ENCODE data around the gene SCN2A.
"Not testable (repeated sequence)": the region's sequence is repeated elsewhere in the genome, so short reads cannot be mapped to it uniquely, and the experiment has no call there.

The SCN2A gene

DNA sequence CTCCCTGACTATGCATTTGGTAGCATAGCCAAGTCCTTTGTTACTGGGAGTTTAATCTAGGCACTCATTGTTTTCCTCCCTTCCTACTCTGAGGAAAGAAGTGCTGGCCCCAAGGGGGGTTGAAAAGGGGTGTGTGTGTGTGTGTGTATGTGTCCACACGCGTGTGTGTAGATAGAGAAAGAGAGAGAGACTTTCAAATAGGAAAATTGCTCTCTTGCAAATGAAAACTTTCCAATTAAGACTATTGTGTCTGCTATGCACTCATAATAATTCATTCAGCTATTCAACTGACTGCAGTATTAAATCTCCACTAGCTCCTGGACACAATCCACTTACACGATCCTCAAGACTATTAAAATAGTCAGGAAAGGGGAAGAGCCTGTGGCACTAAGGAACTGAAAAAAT lies 137.4 kb downstream of the SCN2A start:
- no peaks in the 10 kb centered on the region for H3K9me3 ChIP-seq (ENCODE audit: insufficient read depth, low read length)
- no peak overlapping the region for H3K4me3 ChIP-seq (ENCODE audit: low read length)
- TF ChIP-seq, protein P1, sequence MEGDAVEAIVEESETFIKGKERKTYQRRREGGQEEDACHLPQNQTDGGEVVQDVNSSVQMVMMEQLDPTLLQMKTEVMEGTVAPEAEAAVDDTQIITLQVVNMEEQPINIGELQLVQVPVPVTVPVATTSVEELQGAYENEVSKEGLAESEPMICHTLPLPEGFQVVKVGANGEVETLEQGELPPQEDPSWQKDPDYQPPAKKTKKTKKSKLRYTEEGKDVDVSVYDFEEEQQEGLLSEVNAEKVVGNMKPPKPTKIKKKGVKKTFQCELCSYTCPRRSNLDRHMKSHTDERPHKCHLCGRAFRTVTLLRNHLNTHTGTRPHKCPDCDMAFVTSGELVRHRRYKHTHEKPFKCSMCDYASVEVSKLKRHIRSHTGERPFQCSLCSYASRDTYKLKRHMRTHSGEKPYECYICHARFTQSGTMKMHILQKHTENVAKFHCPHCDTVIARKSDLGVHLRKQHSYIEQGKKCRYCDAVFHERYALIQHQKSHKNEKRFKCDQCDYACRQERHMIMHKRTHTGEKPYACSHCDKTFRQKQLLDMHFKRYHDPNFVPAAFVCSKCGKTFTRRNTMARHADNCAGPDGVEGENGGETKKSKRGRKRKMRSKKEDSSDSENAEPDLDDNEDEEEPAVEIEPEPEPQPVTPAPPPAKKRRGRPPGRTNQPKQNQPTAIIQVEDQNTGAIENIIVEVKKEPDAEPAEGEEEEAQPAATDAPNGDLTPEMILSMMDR (IDR thresholded peaks at IDR 0.05; ENCODE audit: low read depth, low read length), result no peak
- TF ChIP-seq EZH2phosphoT487 (IDR thresholded peaks at IDR 0.05; ENCODE audit: low read depth), result no peak
- no peaks in the 10 kb centered on the region for H3K36me3 ChIP-seq (replicated peaks; ENCODE audit: low read depth, low read length)
- H2AFZ ChIP-seq (ENCODE audit: low read depth, low read length), result no peak overlapping the region
- H3K9ac ChIP-seq (ENCODE audit: low read length), result no peak overlapping the region
- no peak overlapping the region for H3K27ac ChIP-seq (ENCODE audit: low read length)
- H3K79me2 ChIP-seq (ENCODE audit: low read length), result no peaks in the 10 kb centered on the region
- H3K4me1 ChIP-seq (ENCODE audit: low read length), result no peaks in the 10 kb centered on the region
- H4K20me1 ChIP-seq (ENCODE audit: insufficient read depth, low read length), result no peaks in the 10 kb centered on the region
- H3K27me3 ChIP-seq (ENCODE audit: low read depth, low read length), result no peaks in the 10 kb centered on the region
- no peak overlapping the region for H3K4me2 ChIP-seq (ENCODE audit: low read length)

DNA sequence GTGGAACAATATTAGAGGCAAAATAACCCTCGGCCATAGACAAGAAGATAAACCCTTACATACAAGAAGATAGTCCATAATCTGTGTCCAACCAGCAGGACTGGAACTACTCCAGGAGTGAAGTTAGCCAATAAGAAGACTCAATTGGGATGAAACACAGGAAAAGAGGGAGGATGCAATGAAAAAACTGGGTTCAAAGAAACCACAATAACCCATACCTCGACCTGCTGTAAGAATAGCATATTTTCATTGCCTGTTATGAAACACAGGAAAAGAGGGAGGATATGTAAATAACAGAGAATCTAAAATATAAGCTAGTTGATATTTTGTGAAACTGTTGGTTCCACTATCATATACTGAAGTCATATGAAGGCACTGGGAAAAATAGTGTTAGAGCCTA lies 143.1 kb downstream of the SCN2A start:
- H3K4me3 ChIP-seq (ENCODE audit: low read length), result no peak overlapping the region
- no peak overlapping the region for H2AFZ ChIP-seq (ENCODE audit: low read depth, low read length)
- H3K27me3 ChIP-seq (ENCODE audit: low read depth, low read length), result no peaks in the 10 kb centered on the region
- no peaks in the 10 kb centered on the region for H3K9me3 ChIP-seq (ENCODE audit: insufficient read depth, low read length)
- H3K9ac ChIP-seq (ENCODE audit: low read length), result no peak overlapping the region
- H3K27ac ChIP-seq (ENCODE audit: low read length), result no peak overlapping the region
- TF ChIP-seq, protein P1 (IDR thresholded peaks at IDR 0.05; ENCODE audit: low read depth, low read length), result no peak
- TF ChIP-seq EZH2phosphoT487 (IDR thresholded peaks at IDR 0.05; ENCODE audit: low read depth), result no peak
- H3K36me3 ChIP-seq (replicated peaks; ENCODE audit: low read depth, low read length), result no peaks in the 10 kb centered on the region
- no peaks in the 10 kb centered on the region for H4K20me1 ChIP-seq (ENCODE audit: insufficient read depth, low read length)
- no peaks in the 10 kb centered on the region for H3K4me1 ChIP-seq (ENCODE audit: low read length)
- H3K79me2 ChIP-seq (ENCODE audit: low read length), result no peaks in the 10 kb centered on the region
- no peak overlapping the region for H3K4me2 ChIP-seq (ENCODE audit: low read length)

DNA sequence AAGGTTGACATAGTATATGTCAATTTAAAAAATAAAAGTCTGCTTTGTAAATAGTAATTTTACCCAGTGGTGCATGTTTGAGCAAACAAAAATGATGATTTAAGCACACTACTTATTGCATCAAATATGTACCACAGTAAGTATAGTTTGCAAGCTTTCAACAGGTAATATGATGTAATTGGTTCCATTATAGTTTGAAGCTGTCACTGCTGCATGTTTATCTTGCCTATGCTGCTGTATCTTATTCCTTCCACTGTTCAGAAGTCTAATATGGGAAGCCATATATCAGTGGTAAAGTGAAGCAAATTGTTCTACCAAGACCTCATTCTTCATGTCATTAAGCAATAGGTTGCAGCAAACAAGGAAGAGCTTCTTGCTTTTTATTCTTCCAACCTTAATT lies 151.7 kb downstream of the SCN2A start:
- Histone ChIP-seq H2AFZ (ENCODE audit: low read depth, low read length) (no peak overlapping the region), H3K4me2 (ENCODE audit: low read length) (no peak overlapping the region), H3K9ac (ENCODE audit: low read length) (no peak overlapping the region), H4K20me1 (ENCODE audit: insufficient read depth, low read length) (no peaks in the 10 kb centered on the region), H3K36me3 (replicated peaks; ENCODE audit: low read depth, low read length) (peaks cover 6% of the 10 kb centered on the region), H3K4me1 (ENCODE audit: low read length) (no peaks in the 10 kb centered on the region), H3K4me3 (ENCODE audit: low read length) (no peak overlapping the region), H3K27me3 (ENCODE audit: low read depth, low read length) (no peaks in the 10 kb centered on the region), H3K9me3 (ENCODE audit: insufficient read depth, low read length) (no peaks in the 10 kb centered on the region), H3K27ac (ENCODE audit: low read length) (no peak overlapping the region), H3K79me2 (ENCODE audit: low read length) (no peaks in the 10 kb centered on the region)
- no peak for TF ChIP-seq EZH2phosphoT487 (IDR thresholded peaks at IDR 0.05; ENCODE audit: low read depth)
- TF ChIP-seq, protein P1 (IDR thresholded peaks at IDR 0.05; ENCODE audit: low read depth, low read length), result no peak

DNA sequence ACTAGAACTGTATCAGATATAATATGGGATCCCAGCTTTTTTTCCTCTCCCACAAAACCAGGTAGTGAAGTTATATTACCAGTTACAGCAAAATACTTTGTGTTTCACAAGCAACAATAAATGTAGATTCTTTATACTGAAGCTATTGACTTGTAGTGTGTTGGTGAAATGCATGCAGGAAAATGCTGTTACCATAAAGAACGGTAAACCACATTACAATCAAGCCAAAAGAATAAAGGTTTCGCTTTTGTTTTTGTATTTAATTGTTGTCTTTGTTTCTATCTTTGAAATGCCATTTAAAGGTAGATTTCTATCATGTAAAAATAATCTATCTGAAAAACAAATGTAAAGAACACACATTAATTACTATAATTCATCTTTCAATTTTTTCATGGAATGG lies 152.6 kb downstream of the SCN2A start:
- Histone ChIP-seq H4K20me1 (ENCODE audit: insufficient read depth, low read length) (no peaks in the 10 kb centered on the region), H3K9ac (ENCODE audit: low read length) (no peak overlapping the region), H2AFZ (ENCODE audit: low read depth, low read length) (no peak overlapping the region), H3K36me3 (replicated peaks; ENCODE audit: low read depth, low read length) (peaks cover 6% of the 10 kb centered on the region), H3K4me1 (ENCODE audit: low read length) (no peaks in the 10 kb centered on the region), H3K79me2 (ENCODE audit: low read length) (no peaks in the 10 kb centered on the region), H3K4me2 (ENCODE audit: low read length) (no peak overlapping the region), H3K4me3 (ENCODE audit: low read length) (no peak overlapping the region), H3K27me3 (ENCODE audit: low read depth, low read length) (no peaks in the 10 kb centered on the region), H3K9me3 (ENCODE audit: insufficient read depth, low read length) (no peaks in the 10 kb centered on the region), H3K27ac (ENCODE audit: low read length) (no peak overlapping the region)
- TF ChIP-seq EZH2phosphoT487 (IDR thresholded peaks at IDR 0.05; ENCODE audit: low read depth), result no peak
- TF ChIP-seq, protein P1 (IDR thresholded peaks at IDR 0.05; ENCODE audit: low read depth, low read length), result no peak

DNA sequence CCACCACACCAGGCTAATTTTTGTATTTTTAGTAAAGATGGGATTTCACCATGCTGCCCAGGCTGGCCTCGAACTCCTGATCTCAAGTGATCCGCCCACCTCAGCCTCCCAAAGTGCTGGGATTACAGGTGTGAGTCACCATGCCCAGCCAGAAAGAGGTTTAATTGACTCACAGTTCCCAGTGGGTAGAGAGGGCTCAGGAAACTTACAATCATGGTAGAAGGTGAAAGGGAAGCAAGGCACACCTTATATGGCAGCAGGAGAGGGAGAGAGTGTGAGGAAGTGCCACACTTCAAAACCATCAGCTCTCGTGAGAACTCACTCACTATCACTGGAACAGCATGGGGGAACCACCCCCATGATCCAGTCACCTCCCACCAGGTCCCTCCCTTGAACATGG lies 159.4 kb downstream of the SCN2A start:
- not testable (repeated sequence) for H3K4me3 ChIP-seq (ENCODE audit: low read length); H3K9ac ChIP-seq (ENCODE audit: low read length); H3K27ac ChIP-seq (ENCODE audit: low read length); H3K79me2 ChIP-seq (ENCODE audit: low read length); H3K4me2 ChIP-seq (ENCODE audit: low read length); H3K4me1 ChIP-seq (ENCODE audit: low read length); H3K27me3 ChIP-seq (ENCODE audit: low read depth, low read length); H3K9me3 ChIP-seq (ENCODE audit: insufficient read depth, low read length); H4K20me1 ChIP-seq (ENCODE audit: insufficient read depth, low read length); H3K36me3 ChIP-seq (replicated peaks; ENCODE audit: low read depth, low read length); H2AFZ ChIP-seq (ENCODE audit: low read depth, low read length)

All from OCI-LY3 (cell line).